DMS114 treated with DMSO at 0.1 percent for 48 hours (cell line): ENCODE data around the gene MYO16.

Experiments used
- DNase-seq: peaks from one replicate; lab custom pipeline; 2025; ENCODE audit not compliant: unreplicated experiment; lab: John Stamatoyannopoulos, UW

MYO16 gene

GRCh38 chr13:108789476-108789875, 160.1 kb downstream of the MYO16 start:
- no peak for DNase-seq

- no peak for DNase-seq
Observed at GRCh38 chr13:108795841-108796240, 166.4 kb downstream of the MYO16 start.

GRCh38 chr13:108797354-108797753, 167.9 kb downstream of the MYO16 start:
- no peak for DNase-seq

GRCh38 chr13:108807841-108808240, 178.4 kb downstream of the MYO16 start:
- no peak for DNase-seq

- no peak for DNase-seq
Observed at GRCh38 chr13:108812165-108812564, 182.8 kb downstream of the MYO16 start.

GRCh38 chr13:108812661-108813060, 183.2 kb downstream of the MYO16 start:
- no peak for DNase-seq

- no peak for DNase-seq
Observed at GRCh38 chr13:108813587-108814170, 184.3 kb downstream of the MYO16 start.

GRCh38 chr13:108816375-108816774, 187.0 kb downstream of the MYO16 start:
- no peak for DNase-seq

GRCh38 chr13:108827646-108828045, 198.2 kb downstream of the MYO16 start:
- no peak for DNase-seq

- DNase-seq, result no peak
Observed at GRCh38 chr13:108828086-108828815, 198.8 kb downstream of the MYO16 start.

GRCh38 chr13:108830916-108831315, 201.5 kb downstream of the MYO16 start:
- no peak for DNase-seq

- DNase-seq, result no peak
Observed at GRCh38 chr13:108833531-108833930, 204.1 kb downstream of the MYO16 start.

GRCh38 chr13:108834193-108834592, 204.8 kb downstream of the MYO16 start:
- no peak for DNase-seq

GRCh38 chr13:108835083-108835482, 205.7 kb downstream of the MYO16 start:
- no peak for DNase-seq

GRCh38 chr13:108850691-108851090, 221.3 kb downstream of the MYO16 start:
- no peak for DNase-seq

GRCh38 chr13:108851660-108852059, 222.2 kb downstream of the MYO16 start:
- DNase-seq, result no peak

- DNase-seq, result no peak
Observed at GRCh38 chr13:108853031-108853430, 223.6 kb downstream of the MYO16 start.

- no peak for DNase-seq
Observed at GRCh38 chr13:108855737-108856387, 226.5 kb downstream of the MYO16 start.

- DNase-seq, result no peak
Observed at GRCh38 chr13:108858676-108859075, 229.3 kb downstream of the MYO16 start.

- DNase-seq, result no peak
Observed at GRCh38 chr13:108859197-108860012, 230.0 kb downstream of the MYO16 start.

GRCh38 chr13:108860418-108860817, 231.0 kb downstream of the MYO16 start:
- no peak for DNase-seq
